ENCODE measurements around the gene TIMP1.
"Not testable (repeated sequence)": the region's sequence is repeated elsewhere in the genome, so short reads cannot be mapped to it uniquely, and the experiment has no call there.

Gene TIMP1

GRCh38 chrX:47603125-47603524 is 20.9 kb downstream of the TIMP1 start:
- DNase-seq (ENCODE audit: low read depth, low spot score): not testable (repeated sequence)

GRCh38 chrX:47605024-47605423 is 22.8 kb downstream of the TIMP1 start:
- no peak for DNase-seq (ENCODE audit: low read depth, low spot score)

- DNase-seq (ENCODE audit: low read depth, low spot score): no peak
Measured at GRCh38 chrX:47607091-47607490, 24.9 kb downstream of the TIMP1 start.

GRCh38 chrX:47608130-47608810 is 26.0 kb downstream of the TIMP1 start:
- peak; percentile 73 for DNase-seq (ENCODE audit: low read depth, low spot score)

GRCh38 chrX:47610511-47610910 is 28.3 kb downstream of the TIMP1 start:
- no peak for DNase-seq (ENCODE audit: low read depth, low spot score)

GRCh38 chrX:47611489-47611888 is 29.3 kb downstream of the TIMP1 start:
- DNase-seq (ENCODE audit: low read depth, low spot score): no peak

- DNase-seq (ENCODE audit: low read depth, low spot score): no peak
Measured at GRCh38 chrX:47611926-47612325, 29.7 kb downstream of the TIMP1 start.

GRCh38 chrX:47612418-47612817 is 30.2 kb downstream of the TIMP1 start:
- DNase-seq (ENCODE audit: low read depth, low spot score): no peak

- no peak for DNase-seq (ENCODE audit: low read depth, low spot score)
Measured at GRCh38 chrX:47613082-47613481, 30.8 kb downstream of the TIMP1 start.

- DNase-seq (ENCODE audit: low read depth, low spot score): no peak
Measured at GRCh38 chrX:47614618-47615017, 32.4 kb downstream of the TIMP1 start.

- DNase-seq (ENCODE audit: low read depth, low spot score): no peak
Measured at GRCh38 chrX:47618923-47619485, 36.8 kb downstream of the TIMP1 start.

GRCh38 chrX:47619486-47620302 is 37.5 kb downstream of the TIMP1 start, which contains the start of gene SYN1:
TSS of gene SYN1 (minus strand) at chrX:47619857. CDS start at chrX:47619728, 129 bp downstream.
- no peak for DNase-seq (ENCODE audit: low read depth, low spot score)

- no peak for DNase-seq (ENCODE audit: low read depth, low spot score)
Measured at GRCh38 chrX:47620303-47620685, 38.1 kb downstream of the TIMP1 start.

GRCh38 chrX:47621851-47622250 is 39.6 kb downstream of the TIMP1 start:
- no peak for DNase-seq (ENCODE audit: low read depth, low spot score)

GRCh38 chrX:47623540-47624027 is 41.3 kb downstream of the TIMP1 start:
- DNase-seq (ENCODE audit: low read depth, low spot score): peak; percentile 82

- no peak for DNase-seq (ENCODE audit: low read depth, low spot score)
Measured at GRCh38 chrX:47625365-47625764, 43.1 kb downstream of the TIMP1 start.

- DNase-seq (ENCODE audit: low read depth, low spot score): no peak
Measured at GRCh38 chrX:47628982-47629381, 46.7 kb downstream of the TIMP1 start.

GRCh38 chrX:47629419-47630200 is 47.4 kb downstream of the TIMP1 start, which contains the start of gene CFP:
TSS of gene CFP (minus strand) at chrX:47629930. CDS start at chrX:47629844, 86 bp downstream.
- DNase-seq (ENCODE audit: low read depth, low spot score): no peak

- DNase-seq (ENCODE audit: low read depth, low spot score): no peak
Measured at GRCh38 chrX:47631676-47632075, 49.4 kb downstream of the TIMP1 start.

GRCh38 chrX:47632666-47633065 is 50.4 kb downstream of the TIMP1 start:
- DNase-seq (ENCODE audit: low read depth, low spot score): no peak
